Superior temporal gyrus (tissue), 1 donor: ENCODE results near the gene KCNMA1.
A peak's percentile ranks its signal among the peaks of the same experiment; 100 is the strongest.

Experiments
- DNase-seq: peaks from one replicate; pipeline ENCODE4 v3.0.0-alpha.2; 2016; ENCODE audit errors: extremely low spot score

KCNMA1 gene

DNA sequence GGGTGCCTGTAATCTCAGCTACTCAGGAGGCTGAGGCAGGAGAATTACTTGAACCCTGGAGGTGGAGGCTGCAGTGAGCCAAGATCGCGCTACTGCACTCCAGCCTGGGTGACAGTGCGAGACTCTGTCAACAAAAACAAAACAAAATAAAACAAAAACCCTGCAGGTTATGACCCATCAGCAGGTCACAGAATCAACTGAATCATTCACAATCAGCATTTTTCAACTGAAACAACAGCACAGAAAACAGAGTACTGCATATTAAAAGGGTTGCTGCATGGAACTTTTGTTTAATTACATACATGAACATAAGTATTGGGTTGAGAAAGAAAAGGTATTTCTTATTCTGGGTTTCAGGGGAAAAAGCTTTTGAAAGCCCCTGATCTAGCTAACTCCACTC lies 77.6 kb downstream of the KCNMA1 start:
- DNase-seq: no peak

DNA sequence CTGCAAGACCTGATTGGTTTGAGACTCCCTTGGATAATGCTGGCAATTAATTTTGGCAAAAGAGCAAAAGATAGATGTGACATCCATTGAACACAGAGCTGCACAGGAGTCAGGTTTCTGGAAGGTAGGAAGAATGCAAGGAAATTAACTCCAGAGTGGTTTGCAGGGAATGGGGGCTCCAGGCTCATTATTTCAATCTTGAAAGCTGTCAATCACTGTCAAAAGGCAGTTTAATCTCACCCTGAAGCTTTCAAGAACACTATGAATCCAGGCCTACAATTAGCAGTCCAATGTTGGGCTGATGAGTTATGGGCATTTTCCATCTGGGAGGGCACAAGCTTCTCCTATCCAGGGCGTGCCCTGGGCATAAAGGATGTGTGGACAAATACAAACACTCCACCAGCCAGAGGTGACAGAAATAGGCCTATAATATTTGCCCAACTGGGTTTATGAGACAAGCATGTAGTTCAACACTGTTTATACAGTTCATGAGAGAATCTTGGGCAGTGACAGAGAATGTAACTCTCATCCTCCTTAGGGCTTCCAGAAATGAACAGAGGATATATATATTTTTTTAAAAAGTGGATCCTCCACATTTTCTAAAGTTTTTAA lies 80.5 kb downstream of the KCNMA1 start:
- no peak for DNase-seq

DNA sequence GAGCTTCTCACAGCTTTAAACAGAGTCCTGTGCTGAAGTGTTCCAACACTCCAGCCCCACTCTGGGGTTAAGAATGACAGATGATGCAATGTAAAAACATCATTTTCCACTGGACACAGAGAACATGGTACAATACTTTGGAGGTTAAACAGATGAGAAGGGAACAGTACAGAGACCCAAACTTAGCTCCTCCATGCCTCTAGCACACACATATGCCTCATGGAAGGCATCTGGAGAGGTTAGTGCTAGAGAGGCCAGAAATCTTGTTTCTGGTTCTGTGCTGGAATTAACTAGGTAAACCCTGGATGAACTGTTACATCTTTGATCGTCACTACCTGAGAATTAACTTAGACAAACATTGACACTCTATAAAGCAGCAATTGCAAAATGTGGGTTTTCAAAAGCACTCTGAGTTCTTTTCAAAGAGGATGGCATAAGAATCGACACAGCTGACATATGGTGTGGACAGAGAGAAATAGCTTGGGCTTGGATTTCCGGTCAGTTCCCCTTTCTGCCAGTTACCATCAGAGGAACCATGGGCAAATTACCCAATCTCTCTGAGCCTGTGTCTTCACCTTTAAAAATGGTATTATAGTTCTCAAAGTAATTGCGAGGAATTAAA lies 81.9 kb downstream of the KCNMA1 start:
- DNase-seq: no peak

DNA sequence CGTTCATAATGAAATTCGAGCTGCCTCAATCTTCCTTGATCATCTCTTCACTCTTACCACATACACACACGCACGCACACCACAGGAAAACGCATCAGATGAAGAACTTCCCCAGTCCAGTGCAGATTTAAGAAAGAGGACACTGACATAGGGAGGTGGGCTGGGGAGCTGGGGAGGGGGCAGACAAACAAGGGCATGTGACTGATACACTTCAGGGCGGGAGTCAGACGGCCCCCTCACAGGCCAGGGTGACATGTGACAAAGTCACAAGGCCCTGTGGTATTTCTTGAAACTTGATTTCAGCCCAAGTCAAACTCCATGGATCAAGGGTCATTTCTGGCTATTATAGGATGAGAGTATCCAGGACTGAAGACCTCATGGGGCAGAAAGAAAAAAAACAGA lies 82.6 kb downstream of the KCNMA1 start:
- no peak for DNase-seq

DNA sequence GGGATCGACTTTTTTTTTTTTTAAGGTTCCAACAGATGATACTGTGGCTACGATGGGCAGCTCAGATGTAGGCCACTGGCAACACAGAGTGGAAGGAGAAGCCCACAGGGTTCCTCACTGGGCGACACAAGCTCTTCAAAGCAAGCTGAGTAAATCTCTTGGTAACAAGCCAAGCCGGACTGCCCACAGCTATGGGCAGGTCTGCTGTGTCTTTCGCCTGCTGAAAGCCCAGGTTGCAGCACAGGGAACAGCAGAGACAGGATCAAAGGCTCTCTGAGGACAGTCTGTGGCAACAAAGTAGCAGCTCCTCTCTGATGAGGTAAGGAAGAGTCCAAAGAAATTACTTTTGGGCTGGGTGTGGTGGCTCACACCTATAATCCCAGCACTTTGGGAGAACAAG lies 83.6 kb downstream of the KCNMA1 start:
- DNase-seq: no peak

DNA sequence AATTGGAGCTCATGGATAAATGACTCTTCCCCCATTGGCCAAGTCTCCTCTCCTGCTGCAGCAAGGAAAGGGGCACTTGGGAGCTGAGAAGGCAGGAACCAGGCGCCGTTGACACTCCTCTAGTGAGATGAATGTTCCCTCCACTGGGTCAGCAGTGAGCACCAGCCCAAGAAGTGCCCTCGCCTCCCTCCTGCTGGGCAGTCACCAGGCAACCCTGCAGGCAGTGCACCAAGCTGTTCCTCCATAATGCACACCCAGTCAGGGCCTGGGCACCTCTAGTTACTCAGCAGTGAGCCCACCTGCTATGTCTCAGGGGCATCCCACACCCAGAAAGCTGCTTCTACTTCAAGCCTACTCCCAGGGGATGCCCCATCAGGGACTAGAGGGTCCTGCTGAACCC lies 84.3 kb downstream of the KCNMA1 start:
- DNase-seq: no peak

DNA sequence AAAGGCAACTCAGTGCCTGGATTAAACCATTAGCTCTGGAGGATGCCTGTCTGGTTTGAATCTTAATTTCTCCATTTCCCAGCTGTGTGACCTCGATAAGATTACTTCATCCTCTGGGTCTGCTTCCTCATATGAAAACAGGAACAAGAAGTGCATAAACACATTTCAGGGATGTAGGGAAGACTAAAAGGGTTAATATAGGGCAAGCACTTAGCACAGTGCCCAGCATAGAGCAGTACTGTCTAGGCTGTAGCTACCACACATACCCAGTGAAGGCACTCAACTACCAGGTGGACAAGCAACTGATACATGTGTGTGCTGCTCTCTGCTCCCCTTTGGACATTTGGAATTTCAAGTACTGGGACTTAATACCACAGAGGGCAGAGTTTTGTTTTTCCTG lies 85.4 kb downstream of the KCNMA1 start:
- DNase-seq: no peak

DNA sequence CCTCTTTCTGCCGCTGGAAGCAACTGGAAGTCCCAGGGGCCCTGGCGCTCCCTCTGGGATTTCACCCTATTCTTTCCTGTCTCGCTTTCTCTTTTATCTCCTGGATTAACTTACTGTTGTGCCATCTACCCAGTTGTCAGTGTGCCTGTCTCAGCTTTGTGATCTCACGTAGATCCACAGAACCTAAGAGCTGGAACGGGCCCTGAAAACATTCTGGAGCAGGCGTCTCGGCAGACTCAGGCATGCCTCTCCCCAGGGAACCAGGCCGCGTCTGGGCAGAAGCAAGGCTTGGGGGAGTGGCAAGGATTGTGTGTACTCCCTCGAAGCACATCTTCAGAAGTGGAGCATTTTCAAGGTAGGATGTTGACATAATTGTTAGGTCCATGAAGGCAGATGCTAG lies 87.2 kb downstream of the KCNMA1 start:
- no peak for DNase-seq

DNA sequence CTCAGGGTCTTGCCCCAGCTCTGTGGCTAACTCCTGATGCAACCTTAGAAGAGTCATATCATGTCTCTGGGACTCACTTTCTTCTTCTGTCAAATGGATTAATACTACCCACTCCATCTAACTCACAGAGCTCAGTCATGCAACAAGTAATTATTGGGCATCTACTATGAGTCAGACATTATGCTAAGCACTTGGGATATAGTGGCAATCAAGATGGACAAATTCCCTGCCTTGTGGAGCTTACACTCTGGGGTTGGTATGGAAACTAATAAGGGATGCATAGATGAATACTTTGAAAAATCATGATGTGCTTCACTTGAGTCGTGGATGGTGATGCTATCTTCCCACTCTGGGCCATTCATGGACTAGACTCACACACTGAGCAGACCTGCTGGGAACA lies 88.9 kb downstream of the KCNMA1 start:
- no peak for DNase-seq

DNA sequence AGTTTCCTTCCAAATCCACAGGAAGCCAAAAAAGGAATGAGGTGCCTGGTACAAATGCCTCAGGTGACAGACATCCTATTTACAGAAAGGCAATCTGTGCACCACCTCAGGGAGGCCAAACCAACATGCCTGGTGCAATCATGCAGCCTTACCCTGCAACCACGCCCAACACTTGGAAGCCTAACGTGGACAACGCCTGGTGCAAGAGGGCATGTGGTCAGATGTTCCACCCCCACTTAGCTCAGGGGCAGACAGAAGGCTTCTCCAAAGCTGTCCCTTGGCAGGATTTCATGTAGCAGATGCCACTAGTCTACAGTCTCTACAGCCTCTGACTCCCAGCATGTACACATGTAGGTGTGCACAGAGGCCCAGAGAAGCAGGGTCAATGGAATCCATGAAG lies 89.5 kb downstream of the KCNMA1 start:
- DNase-seq: no peak

DNA sequence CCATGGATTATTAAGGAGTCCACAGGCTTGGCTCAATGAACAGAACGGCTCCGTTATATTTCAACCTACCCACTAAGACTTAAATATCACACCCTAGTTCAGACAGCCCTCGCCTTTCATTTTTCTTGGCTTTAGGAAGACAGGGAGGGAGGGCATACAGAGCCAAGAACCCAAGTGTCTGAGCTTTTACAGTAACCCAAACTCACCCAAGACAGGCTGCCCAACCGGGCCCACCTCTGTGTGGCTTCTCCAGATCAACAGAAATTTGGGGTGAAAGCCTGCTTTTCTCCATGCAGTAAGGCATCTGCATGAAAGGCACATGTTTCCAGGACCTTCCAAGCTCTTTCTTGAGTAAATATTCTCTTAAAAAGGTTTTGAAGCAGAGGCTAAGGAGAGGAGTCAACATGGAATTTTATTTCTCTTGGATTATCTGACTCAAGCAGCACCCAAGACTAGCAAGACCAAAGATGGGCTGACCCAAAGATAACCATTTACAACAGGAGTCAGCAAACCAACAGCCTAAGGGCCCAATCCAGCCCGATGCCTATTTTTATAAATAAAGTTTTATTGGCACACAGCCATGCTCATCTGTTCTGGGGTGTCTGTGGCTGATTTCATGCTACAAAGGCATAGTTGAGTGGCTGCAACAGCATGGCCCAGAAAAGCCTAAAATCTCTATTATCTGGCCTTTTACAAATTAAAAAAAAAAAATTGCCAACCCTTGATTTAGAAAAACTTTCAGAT lies 90.1 kb downstream of the KCNMA1 start:
- DNase-seq: no peak

DNA sequence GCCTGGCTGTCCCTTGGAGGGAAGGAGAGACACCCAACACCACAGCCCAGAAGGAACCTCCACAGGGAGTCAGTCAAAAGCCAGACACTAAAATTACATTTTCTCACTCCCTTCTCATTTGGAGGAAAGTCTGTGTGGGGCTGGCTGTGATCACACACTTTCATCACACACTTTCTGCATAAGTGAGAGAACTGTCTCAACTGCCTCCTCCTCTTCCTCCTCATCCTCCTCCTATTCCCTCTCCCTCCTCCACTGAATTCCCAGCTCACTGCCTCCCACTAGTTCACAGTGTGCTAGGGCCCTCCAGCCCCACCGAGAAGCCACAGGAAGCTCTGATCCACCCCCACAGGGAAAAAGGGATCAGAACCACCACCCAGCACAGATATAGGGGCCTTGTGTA lies 91.6 kb downstream of the KCNMA1 start:
- DNase-seq: peak; percentile 60

DNA sequence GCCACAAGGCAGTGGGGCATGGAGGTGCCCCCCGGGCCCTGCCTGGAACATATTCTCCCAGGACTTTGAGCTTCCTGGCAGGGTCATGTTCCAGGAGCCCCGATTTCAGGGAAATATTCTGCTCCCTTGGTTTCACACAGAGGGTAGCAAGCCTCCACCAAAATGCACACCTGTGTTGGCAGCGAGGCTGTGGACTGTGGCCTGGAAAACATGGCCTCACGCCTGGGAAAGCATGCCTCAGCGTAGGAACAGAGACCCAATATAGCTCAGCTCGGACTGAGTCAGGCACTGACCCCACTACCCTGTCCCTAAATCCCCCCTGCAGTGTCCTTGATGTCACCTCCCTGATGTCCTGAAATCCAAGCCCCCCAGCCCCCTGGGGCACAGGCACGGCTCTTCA lies 92.0 kb downstream of the KCNMA1 start:
- no peak for DNase-seq

DNA sequence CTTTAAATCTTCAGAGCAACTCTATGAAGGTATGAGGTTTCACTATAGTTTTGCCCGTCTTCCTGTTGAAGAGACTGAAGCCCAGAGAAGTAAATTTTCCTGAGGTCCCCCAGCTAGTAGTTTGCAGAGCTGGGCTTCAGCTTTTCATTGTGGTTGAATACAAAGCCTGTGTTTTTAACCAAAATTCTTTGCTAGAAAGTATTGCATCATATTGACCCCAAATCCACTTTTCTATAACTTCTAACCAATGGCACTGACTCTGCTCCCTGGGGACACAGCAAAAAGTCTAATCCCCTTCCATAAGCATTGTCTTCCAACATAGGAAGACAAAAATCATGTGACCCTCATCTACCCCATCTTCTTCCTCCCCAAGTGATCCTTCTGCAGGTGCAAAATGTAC lies 93.0 kb downstream of the KCNMA1 start:
- DNase-seq: no peak

DNA sequence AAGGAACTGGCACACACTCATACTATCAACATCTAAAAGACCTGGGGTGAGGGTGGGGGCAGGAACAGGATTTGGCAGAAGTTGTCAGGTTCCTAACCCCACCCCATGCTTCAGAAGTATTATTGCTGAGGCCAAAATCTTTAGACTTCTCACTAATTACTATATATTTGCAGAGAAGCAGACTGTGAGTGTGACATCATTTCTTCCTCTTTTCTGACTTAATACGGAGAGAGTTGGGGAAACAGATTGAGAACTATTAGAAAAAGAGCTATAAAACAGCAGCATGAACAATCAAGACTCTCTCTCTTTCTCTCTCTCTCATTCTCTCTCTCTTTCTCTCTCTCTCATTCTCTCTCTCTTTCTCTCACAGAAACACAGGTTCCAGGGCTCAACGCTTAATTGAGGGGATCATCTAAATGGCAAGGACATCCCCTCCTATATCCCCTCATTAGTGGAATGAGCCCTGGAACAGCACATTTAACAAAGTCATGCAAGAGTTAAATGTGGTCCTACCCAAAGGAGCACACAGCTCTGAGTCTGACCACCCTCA lies 94.8 kb downstream of the KCNMA1 start:
- DNase-seq: no peak

DNA sequence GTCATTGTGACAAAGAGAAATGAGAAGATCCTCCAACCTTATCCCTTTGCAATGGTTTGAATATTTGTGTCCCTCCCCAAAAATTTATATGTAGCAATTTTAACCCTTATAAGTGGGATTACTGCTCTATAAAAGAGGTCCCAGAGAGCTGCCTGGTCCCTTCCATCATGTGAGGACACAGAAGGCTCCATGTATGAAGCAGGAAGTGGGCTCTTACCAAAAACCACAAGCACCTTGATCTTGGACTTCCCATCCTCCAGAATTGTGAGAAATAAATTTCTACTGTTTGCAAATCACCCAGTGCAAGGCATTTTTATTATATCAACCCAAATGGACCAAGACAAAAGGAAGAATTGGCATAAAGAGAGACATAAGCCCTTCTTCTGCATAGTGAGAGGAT lies 95.7 kb downstream of the KCNMA1 start:
- DNase-seq: no peak

DNA sequence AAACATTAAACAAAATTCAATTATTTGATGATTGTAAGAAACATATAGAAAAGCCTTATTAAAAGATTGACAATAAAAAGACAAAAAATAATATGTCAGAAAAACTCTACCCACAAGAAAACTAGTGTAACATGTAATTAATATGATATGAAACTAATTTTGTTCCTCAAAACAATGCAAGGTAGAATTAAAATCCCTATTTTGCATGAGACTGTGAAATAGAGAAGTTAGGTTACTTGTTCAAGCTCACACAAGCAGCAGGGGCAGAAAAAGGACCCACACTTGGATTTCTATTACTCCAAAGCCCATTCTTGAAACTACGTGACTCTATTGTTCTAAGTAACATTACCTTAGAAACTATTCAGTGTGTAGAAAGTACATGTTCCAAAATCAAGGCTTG lies 96.4 kb downstream of the KCNMA1 start:
- DNase-seq: no peak

DNA sequence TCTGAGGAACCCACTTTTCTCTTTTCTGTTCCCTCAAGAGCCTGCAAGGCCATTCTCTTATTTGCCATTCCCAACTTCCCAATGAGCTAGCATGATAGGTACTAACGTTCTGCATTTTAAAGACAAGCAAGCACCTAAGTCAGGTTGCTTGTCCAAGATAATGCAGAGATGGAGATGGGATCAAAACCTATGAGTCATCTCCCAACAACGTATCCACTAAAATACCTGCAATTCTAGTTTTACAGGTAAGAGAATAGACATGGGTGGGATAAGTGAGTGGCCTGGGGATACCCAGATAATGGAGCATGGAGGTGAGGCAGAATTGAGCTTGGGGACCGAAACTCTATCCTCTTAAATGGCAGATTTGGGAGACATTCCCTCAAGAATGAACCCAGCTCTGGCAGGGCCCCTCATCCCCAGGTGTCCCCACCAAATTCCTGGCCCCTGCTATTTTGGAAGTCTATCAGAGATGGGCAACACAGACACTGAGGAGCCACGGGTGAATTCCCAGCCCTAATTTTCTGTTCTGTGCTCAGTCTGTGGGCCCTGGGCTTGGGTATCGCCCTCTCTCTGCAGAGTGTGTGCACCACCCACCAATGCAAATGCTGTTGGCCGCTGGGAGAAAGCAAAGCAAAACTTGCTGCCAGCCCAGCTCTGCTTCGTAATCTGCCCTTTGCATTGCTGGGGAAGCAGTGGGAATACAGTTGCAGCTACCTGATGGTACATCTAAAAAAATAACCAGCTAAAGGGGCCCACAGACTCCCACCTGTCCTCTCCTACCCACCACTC lies 98.3 kb downstream of the KCNMA1 start:
- no peak for DNase-seq

DNA sequence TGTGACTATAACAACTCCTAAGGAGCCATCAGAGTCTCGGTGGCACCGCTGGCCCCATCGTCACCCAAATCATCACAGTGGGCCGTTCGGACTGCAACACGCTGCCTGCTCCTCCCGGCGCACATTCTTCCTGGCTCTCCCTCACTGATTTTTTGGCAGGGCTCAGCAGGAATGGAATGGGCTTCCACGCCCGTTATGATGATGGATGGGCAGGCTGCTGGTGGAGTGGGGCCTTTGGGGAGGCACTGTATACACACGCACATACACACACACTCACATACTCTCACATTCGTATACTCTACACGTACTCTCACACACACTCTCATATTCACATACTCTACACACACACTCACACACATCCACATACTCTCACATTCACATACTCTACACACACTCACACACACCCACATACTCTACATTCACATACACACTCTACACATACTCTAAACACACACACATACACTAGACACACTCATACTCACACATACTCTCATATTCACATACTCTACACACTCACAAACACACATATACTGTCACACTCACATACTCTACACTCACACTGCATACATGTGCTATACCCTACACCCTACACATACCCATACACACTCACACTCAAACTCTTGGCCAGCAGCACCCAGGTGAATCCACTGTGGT lies 99.8 kb downstream of the KCNMA1 start:
- DNase-seq: no peak

DNA sequence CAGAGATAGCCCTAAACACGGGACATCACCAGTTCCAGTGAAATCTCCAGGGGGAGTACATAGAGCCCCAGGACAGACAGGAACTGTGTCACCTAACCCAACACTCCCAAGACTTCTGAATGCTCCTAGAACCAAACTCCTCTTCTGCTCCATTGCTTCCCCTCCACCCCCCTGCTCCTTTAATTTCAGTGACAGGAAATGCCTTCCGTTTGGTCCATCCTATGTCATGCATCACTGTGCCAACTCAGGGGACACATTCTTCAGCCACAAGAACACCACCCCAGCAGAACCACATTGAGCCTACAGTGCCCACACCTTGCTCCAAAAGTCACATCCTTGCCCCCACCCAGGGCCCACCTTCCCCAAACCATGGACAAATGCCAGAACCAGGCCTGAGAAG lies 100.5 kb downstream of the KCNMA1 start:
- no peak for DNase-seq

DNA sequence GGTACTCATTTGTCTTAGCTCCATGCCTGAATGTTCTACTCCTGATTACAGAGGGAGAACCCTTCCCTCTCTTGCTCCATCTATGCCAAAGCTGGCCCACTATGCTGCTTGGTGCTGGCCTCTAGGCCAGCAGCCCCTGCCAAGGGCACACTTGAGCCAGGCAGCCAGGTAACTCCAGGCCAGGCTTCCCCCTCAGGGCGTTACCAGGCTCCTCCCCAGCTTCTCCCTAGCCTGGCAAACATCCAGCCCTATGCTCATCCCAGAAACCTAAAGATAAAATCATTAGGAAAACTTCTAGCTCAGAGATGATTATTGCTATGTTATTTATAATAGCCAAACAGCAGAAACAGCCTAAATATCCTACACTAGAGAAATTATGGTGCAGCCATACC lies 103.7 kb downstream of the KCNMA1 start:
- DNase-seq: no peak
